Activated CD4-positive, alpha-beta T cell treated with anti-CD3 and anti-CD28 coated beads, Interleukin-10, Interleukin-2, amounts not matched to agents 100 ng/mL and 50 ng/mL, durations not matched to agents 16 hours and 8 hours (primary cell): Measurements from ENCODE around the gene INPP5A.
"Not testable (repeated sequence)": the region's sequence is repeated elsewhere in the genome, so short reads cannot be mapped to it uniquely, and the experiment has no call there.

Experiments
- DNase-seq: peaks from one replicate; pipeline ENCODE4 v3.0.0-alpha.2; 2020

Gene INPP5A

GRCh38 chr10:132550366-132551092 is 12.9 kb downstream of the INPP5A start:
- DNase-seq: no peak

- peak; percentile 70 for DNase-seq
Measured at GRCh38 chr10:132551093-132551807, 13.7 kb downstream of the INPP5A start.

GRCh38 chr10:132551808-132552130 is 14.2 kb downstream of the INPP5A start:
- DNase-seq: no peak

- not testable (repeated sequence) for DNase-seq
Measured at GRCh38 chr10:132552635-132553034, 15.0 kb downstream of the INPP5A start.

GRCh38 chr10:132553568-132553967 is 16.0 kb downstream of the INPP5A start:
- DNase-seq: not testable (repeated sequence)

- no peak for DNase-seq
Measured at GRCh38 chr10:132554053-132554990, 16.7 kb downstream of the INPP5A start.

GRCh38 chr10:132554991-132555647 is 17.5 kb downstream of the INPP5A start:
- DNase-seq: no peak

GRCh38 chr10:132555648-132556575 is 18.3 kb downstream of the INPP5A start:
- no peak for DNase-seq

- DNase-seq: no peak
Measured at GRCh38 chr10:132556994-132557441, 19.4 kb downstream of the INPP5A start.

GRCh38 chr10:132557696-132558515 is 20.3 kb downstream of the INPP5A start:
- DNase-seq: no peak

GRCh38 chr10:132558516-132559413 is 21.2 kb downstream of the INPP5A start:
- DNase-seq: no peak

GRCh38 chr10:132559538-132559937 is 22.0 kb downstream of the INPP5A start:
- DNase-seq: no peak

- no peak for DNase-seq
Measured at GRCh38 chr10:132560241-132560731, 22.7 kb downstream of the INPP5A start.

- DNase-seq: no peak
Measured at GRCh38 chr10:132562177-132562915, 24.8 kb downstream of the INPP5A start.

- no peak for DNase-seq
Measured at GRCh38 chr10:132562916-132563456, 25.4 kb downstream of the INPP5A start.

GRCh38 chr10:132563485-132564248 is 26.1 kb downstream of the INPP5A start:
- no peak for DNase-seq

GRCh38 chr10:132564249-132564605 is 26.6 kb downstream of the INPP5A start:
- DNase-seq: no peak

- no peak for DNase-seq
Measured at GRCh38 chr10:132564690-132565089, 27.1 kb downstream of the INPP5A start.
